Measurements from ENCODE around the gene FAM117A.

The FAM117A gene

GRCh38 chr17:49742166-49742638 is 21.7 kb downstream of the FAM117A start:
- Histone ChIP-seq H2AK5ac (ENCODE audit: low read depth, low read length) (no peak overlapping the region), H3K27ac (replicated peaks; ENCODE audit: low read length) (no peak overlapping the region), H2BK5ac (ENCODE audit: low read length) (no peak overlapping the region), H3K4me1 (ENCODE audit: control insufficient read depth in 2 of 2, insufficient read depth in 1 of 2, low read depth in 1 of 2, low read length in 2 of 2) (no peaks in the 10 kb centered on the region), H3K4ac (ENCODE audit: low read length) (no peak overlapping the region), H4K91ac (ENCODE audit: low read depth, low read length, poor library complexity) (no peak overlapping the region), H3K79me1 (ENCODE audit: low read depth, low read length) (peaks cover 4% of the 10 kb centered on the region), H3K36me3 (replicated peaks in 1 of 2; ENCODE audit: control insufficient read depth in 2 of 2, insufficient read depth in 2 of 2, low read length in 2 of 2) (peaks cover 0 to 1% of the 10 kb centered on the region in 2 donors), H3K14ac (ENCODE audit: low read length) (no peak overlapping the region), H3K23ac (ENCODE audit: low read depth, low read length, poor library complexity) (no peak overlapping the region), H2BK15ac (ENCODE audit: low read length) (no peak overlapping the region), H2AFZ (ENCODE audit: low read length) (no peak overlapping the region), H3K27me3 (ENCODE audit: control insufficient read depth in 3 of 3, insufficient read depth in 3 of 3, low read depth in 1 of 3, low read length in 3 of 3) (no peaks in the 10 kb centered on the region), H3K9ac (ENCODE audit: low read depth, low read length, poor library complexity) (no peak overlapping the region), H3K18ac (ENCODE audit: low read length) (no peak overlapping the region), H2BK120ac (ENCODE audit: low read depth, low read length) (no peak overlapping the region), H4K8ac (ENCODE audit: low read depth, low read length) (no peak overlapping the region), H2BK12ac (ENCODE audit: low read length) (no peak overlapping the region), H3K4me3 (ENCODE audit: low read length in 2 of 2) (no peak overlapping the region), H3K9me3 (replicated peaks in 1 of 2; ENCODE audit: control insufficient read depth in 2 of 2, insufficient read depth in 1 of 2, low read depth in 1 of 2, low read length in 2 of 2) (no peaks in the 10 kb centered on the region), H3K4me2 (ENCODE audit: insufficient read depth, low read length, poor library complexity, severe bottlenecking) (no peak overlapping the region)
- DNase-seq (ENCODE audit: low spot score), result no peak
- WGBS, 2 donors (ENCODE audit: extremely low coverage in 2 of 2, insufficient read length in 2 of 2, insufficient replicate concordance in 1 of 2), result no CpG with 5 or more reads among the region's 1 CpG

GRCh38 chr17:49741692-49742076 is 22.2 kb downstream of the FAM117A start:
- no peak overlapping the region for H3K27ac ChIP-seq (replicated peaks; ENCODE audit: low read length)
- no peak overlapping the region for H3K23ac ChIP-seq (ENCODE audit: low read depth, low read length, poor library complexity)
- H3K9ac ChIP-seq (ENCODE audit: low read depth, low read length, poor library complexity), result no peak overlapping the region
- H3K18ac ChIP-seq (ENCODE audit: low read length), result no peak overlapping the region
- no CpG with 5 or more reads among the region's 3 CpGs for WGBS, 2 donors (ENCODE audit: extremely low coverage in 2 of 2, insufficient read length in 2 of 2, insufficient replicate concordance in 1 of 2)
- H4K8ac ChIP-seq (ENCODE audit: low read depth, low read length), result no peak overlapping the region
- H3K4ac ChIP-seq (ENCODE audit: low read length), result no peak overlapping the region
- H3K79me1 ChIP-seq (ENCODE audit: low read depth, low read length), result peaks cover 4% of the 10 kb centered on the region
- no peak overlapping the region for H3K14ac ChIP-seq (ENCODE audit: low read length)
- no peak overlapping the region for H3K4me2 ChIP-seq (ENCODE audit: insufficient read depth, low read length, poor library complexity, severe bottlenecking)
- no peaks in the 10 kb centered on the region for H3K27me3 ChIP-seq (ENCODE audit: control insufficient read depth in 3 of 3, insufficient read depth in 3 of 3, low read depth in 1 of 3, low read length in 3 of 3)
- no peaks in the 10 kb centered on the region for H3K4me1 ChIP-seq (ENCODE audit: control insufficient read depth in 2 of 2, insufficient read depth in 1 of 2, low read depth in 1 of 2, low read length in 2 of 2)
- H4K91ac ChIP-seq (ENCODE audit: low read depth, low read length, poor library complexity), result no peak overlapping the region
- no peak overlapping the region for H2BK12ac ChIP-seq (ENCODE audit: low read length)
- no peak overlapping the region for H2AFZ ChIP-seq (ENCODE audit: low read length)
- no peak overlapping the region for H2AK5ac ChIP-seq (ENCODE audit: low read depth, low read length)
- H2BK120ac ChIP-seq (ENCODE audit: low read depth, low read length), result no peak overlapping the region
- no peak overlapping the region for H2BK5ac ChIP-seq (ENCODE audit: low read length)
- H3K9me3 ChIP-seq (replicated peaks in 1 of 2; ENCODE audit: control insufficient read depth in 2 of 2, insufficient read depth in 1 of 2, low read depth in 1 of 2, low read length in 2 of 2), result no peaks in the 10 kb centered on the region
- H2BK15ac ChIP-seq (ENCODE audit: low read length), result no peak overlapping the region
- no peak overlapping the region for H3K4me3 ChIP-seq (ENCODE audit: low read length in 2 of 2)
- no peak for DNase-seq (ENCODE audit: low spot score)
- peaks cover 0 to 1% of the 10 kb centered on the region in 2 donors for H3K36me3 ChIP-seq (replicated peaks in 1 of 2; ENCODE audit: control insufficient read depth in 2 of 2, insufficient read depth in 2 of 2, low read length in 2 of 2)

GRCh38 chr17:49741009-49741691 is 22.8 kb downstream of the FAM117A start:
- Histone ChIP-seq H3K4ac (ENCODE audit: low read length) (no peak overlapping the region), H2BK12ac (ENCODE audit: low read length) (no peak overlapping the region), H3K27ac (replicated peaks; ENCODE audit: low read length) (no peak overlapping the region), H3K18ac (ENCODE audit: low read length) (no peak overlapping the region), H2BK15ac (ENCODE audit: low read length) (no peak overlapping the region), H3K9ac (ENCODE audit: low read depth, low read length, poor library complexity) (no peak overlapping the region), H2BK120ac (ENCODE audit: low read depth, low read length) (no peak overlapping the region), H2AK5ac (ENCODE audit: low read depth, low read length) (no peak overlapping the region), H3K9me3 (replicated peaks in 1 of 2; ENCODE audit: control insufficient read depth in 2 of 2, insufficient read depth in 1 of 2, low read depth in 1 of 2, low read length in 2 of 2) (no peaks in the 10 kb centered on the region), H3K79me1 (ENCODE audit: low read depth, low read length) (peaks cover 4% of the 10 kb centered on the region), H3K36me3 (replicated peaks in 1 of 2; ENCODE audit: control insufficient read depth in 2 of 2, insufficient read depth in 2 of 2, low read length in 2 of 2) (peaks cover 0 to 1% of the 10 kb centered on the region in 2 donors), H2BK5ac (ENCODE audit: low read length) (no peak overlapping the region), H4K8ac (ENCODE audit: low read depth, low read length) (no peak overlapping the region), H3K23ac (ENCODE audit: low read depth, low read length, poor library complexity) (no peak overlapping the region), H2AFZ (ENCODE audit: low read length) (no peak overlapping the region), H3K4me1 (ENCODE audit: control insufficient read depth in 2 of 2, insufficient read depth in 1 of 2, low read depth in 1 of 2, low read length in 2 of 2) (no peaks in the 10 kb centered on the region), H4K91ac (ENCODE audit: low read depth, low read length, poor library complexity) (no peak overlapping the region), H3K4me2 (ENCODE audit: insufficient read depth, low read length, poor library complexity, severe bottlenecking) (no peak overlapping the region), H3K14ac (ENCODE audit: low read length) (no peak overlapping the region), H3K4me3 (ENCODE audit: low read length in 2 of 2) (no peak overlapping the region), H3K27me3 (ENCODE audit: control insufficient read depth in 3 of 3, insufficient read depth in 3 of 3, low read depth in 1 of 3, low read length in 3 of 3) (no peaks in the 10 kb centered on the region)
- WGBS, 2 donors (ENCODE audit: extremely low coverage in 2 of 2, insufficient read length in 2 of 2, insufficient replicate concordance in 1 of 2), result no CpG with 5 or more reads among the region's 5 CpGs
- DNase-seq (ENCODE audit: low spot score), result no peak

- H3K4me2 ChIP-seq (ENCODE audit: insufficient read depth, low read length, poor library complexity, severe bottlenecking), result no peak overlapping the region
- H3K18ac ChIP-seq (ENCODE audit: low read length), result no peak overlapping the region
- no peak overlapping the region for H3K23ac ChIP-seq (ENCODE audit: low read depth, low read length, poor library complexity)
- H4K8ac ChIP-seq (ENCODE audit: low read depth, low read length), result no peak overlapping the region
- no peak overlapping the region for H2BK15ac ChIP-seq (ENCODE audit: low read length)
- no peak overlapping the region for H3K9ac ChIP-seq (ENCODE audit: low read depth, low read length, poor library complexity)
- no peak overlapping the region for H3K14ac ChIP-seq (ENCODE audit: low read length)
- no peak overlapping the region for H3K4me3 ChIP-seq (ENCODE audit: low read length in 2 of 2)
- no peak overlapping the region for H3K4ac ChIP-seq (ENCODE audit: low read length)
- no peak overlapping the region for H2AFZ ChIP-seq (ENCODE audit: low read length)
- no peaks in the 10 kb centered on the region for H3K27me3 ChIP-seq (ENCODE audit: control insufficient read depth in 3 of 3, insufficient read depth in 3 of 3, low read depth in 1 of 3, low read length in 3 of 3)
- no peak overlapping the region for H2BK12ac ChIP-seq (ENCODE audit: low read length)
- WGBS, 2 donors (ENCODE audit: extremely low coverage in 2 of 2, insufficient read length in 2 of 2, insufficient replicate concordance in 1 of 2), result no CpG with 5 or more reads among the region's 7 CpGs
- no peaks in the 10 kb centered on the region for H3K9me3 ChIP-seq (replicated peaks in 1 of 2; ENCODE audit: control insufficient read depth in 2 of 2, insufficient read depth in 1 of 2, low read depth in 1 of 2, low read length in 2 of 2)
- no peaks in the 10 kb centered on the region for H3K4me1 ChIP-seq (ENCODE audit: control insufficient read depth in 2 of 2, insufficient read depth in 1 of 2, low read depth in 1 of 2, low read length in 2 of 2)
- H2BK120ac ChIP-seq (ENCODE audit: low read depth, low read length), result no peak overlapping the region
- H3K36me3 ChIP-seq (replicated peaks in 1 of 2; ENCODE audit: control insufficient read depth in 2 of 2, insufficient read depth in 2 of 2, low read length in 2 of 2), result peaks cover 0 to 1% of the 10 kb centered on the region in 2 donors
- H4K91ac ChIP-seq (ENCODE audit: low read depth, low read length, poor library complexity), result no peak overlapping the region
- no peak overlapping the region for H2AK5ac ChIP-seq (ENCODE audit: low read depth, low read length)
- H2BK5ac ChIP-seq (ENCODE audit: low read length), result no peak overlapping the region
- peaks cover 4% of the 10 kb centered on the region for H3K79me1 ChIP-seq (ENCODE audit: low read depth, low read length)
- no peak overlapping the region for H3K27ac ChIP-seq (replicated peaks; ENCODE audit: low read length)
- no peak for DNase-seq (ENCODE audit: low spot score)
Measured at GRCh38 chr17:49739641-49740271, 24.2 kb downstream of the FAM117A start.

All from neuronal stem cell (in vitro differentiated cells).